Right lobe of liver (tissue), 4 donors: ENCODE data around the gene NEIL3.

Experiments
- POLR2A ChIP-seq: fragments of 450-650 bp; IDR thresholded peaks from one replicate; pipeline ENCODE4 v1.6.1; 2017; ENCODE audit warnings: antibody characterized with exemption, mild to moderate bottlenecking
- TF ChIP-seq, protein P1 (sequence below), 4 donors: fragments of 200-600 bp in 3 of 4; fragments of 450-650 bp in 1 of 4; IDR thresholded peaks; one replicate each; pipeline versions ENCODE4 v1.5.1 to v1.8.0; 2016 to 2022; ENCODE audit warnings: antibody characterized with exemption in 4 of 4, mild to moderate bottlenecking in 2 of 4
- donor health status: DM: no; HTN: no; CAD: no.
- donor health status: DM: no; HTN: no; CAD: no.
- donor health status: DM: no; HTN: yes; CAD: no.

GRCh38 chr4:177315767-177316464 lies 6.2 kb downstream of the NEIL3 start:
- TF ChIP-seq, protein P1, sequence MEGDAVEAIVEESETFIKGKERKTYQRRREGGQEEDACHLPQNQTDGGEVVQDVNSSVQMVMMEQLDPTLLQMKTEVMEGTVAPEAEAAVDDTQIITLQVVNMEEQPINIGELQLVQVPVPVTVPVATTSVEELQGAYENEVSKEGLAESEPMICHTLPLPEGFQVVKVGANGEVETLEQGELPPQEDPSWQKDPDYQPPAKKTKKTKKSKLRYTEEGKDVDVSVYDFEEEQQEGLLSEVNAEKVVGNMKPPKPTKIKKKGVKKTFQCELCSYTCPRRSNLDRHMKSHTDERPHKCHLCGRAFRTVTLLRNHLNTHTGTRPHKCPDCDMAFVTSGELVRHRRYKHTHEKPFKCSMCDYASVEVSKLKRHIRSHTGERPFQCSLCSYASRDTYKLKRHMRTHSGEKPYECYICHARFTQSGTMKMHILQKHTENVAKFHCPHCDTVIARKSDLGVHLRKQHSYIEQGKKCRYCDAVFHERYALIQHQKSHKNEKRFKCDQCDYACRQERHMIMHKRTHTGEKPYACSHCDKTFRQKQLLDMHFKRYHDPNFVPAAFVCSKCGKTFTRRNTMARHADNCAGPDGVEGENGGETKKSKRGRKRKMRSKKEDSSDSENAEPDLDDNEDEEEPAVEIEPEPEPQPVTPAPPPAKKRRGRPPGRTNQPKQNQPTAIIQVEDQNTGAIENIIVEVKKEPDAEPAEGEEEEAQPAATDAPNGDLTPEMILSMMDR (IDR thresholded peaks at IDR 0.05), result no peak
- no peak for TF ChIP-seq POLR2A
